Small intestine (tissue), 16 donors: ENCODE results near the gene ANAPC15. TPM values are rescaled to one million over a fixed set of nuclear protein-coding genes. Genes with fewer than 3 reads are reported as not detected.
"Not testable (repeated sequence)": the region's sequence is repeated elsewhere in the genome, so short reads cannot be mapped to it uniquely, and the experiment has no call there.

Experiments used
- DNase-seq, 2 donors: peaks; one replicate each; pipeline versions ENCODE4 v3.0.0 to v3.0.0-alpha.2; 2013
- FAIRE-seq: peaks from 2 replicates; lab custom pipeline; 2012; peaks lifted over from hg19 to GRCh38; lab: Jason Lieb, UNC
- H3K27ac ChIP-seq, 3 donors: one replicate each; pipeline ENCODE4 v1.5.1; 2013; ENCODE audit warnings: low read length in 2 of 3, mild to moderate bottlenecking in 2 of 3, control low read depth in 1 of 3, inconsistent platforms in 1 of 3, low read depth in 1 of 3, moderate library complexity in 1 of 3
- H3K27me3 ChIP-seq, 3 donors: one replicate each; pipeline ENCODE4 v1.6.1; 2013; ENCODE audit warnings: low read length in 3 of 3, inconsistent platforms in 1 of 3; ENCODE audit not compliant: control insufficient read depth in 3 of 3, insufficient read depth in 3 of 3
- H3K36me3 ChIP-seq, 3 donors: one replicate each; pipeline ENCODE4 v1.6.1; 2013; ENCODE audit warnings: low read length in 3 of 3, inconsistent platforms in 1 of 3, low read depth in 1 of 3, mild to moderate bottlenecking in 1 of 3, moderate library complexity in 1 of 3; ENCODE audit not compliant: control insufficient read depth in 3 of 3, insufficient read depth in 2 of 3
- H3K4me1 ChIP-seq, 3 donors: one replicate each; pipeline ENCODE4 v1.6.1; 2013; ENCODE audit warnings: low read length in 2 of 3, inconsistent platforms in 1 of 3, low read depth in 1 of 3, mild to moderate bottlenecking in 1 of 3, moderate library complexity in 1 of 3; ENCODE audit not compliant: control insufficient read depth in 3 of 3, insufficient read depth in 2 of 3
- H3K4me3 ChIP-seq, 3 donors: one replicate each; pipeline ENCODE4 v1.5.1; 2013; ENCODE audit warnings: low read length in 3 of 3, control low read depth in 1 of 3, inconsistent platforms in 1 of 3, low read depth in 1 of 3, mild to moderate bottlenecking in 1 of 3, moderate library complexity in 1 of 3
- H3K9me3 ChIP-seq, 2 donors: one replicate each; pipeline ENCODE4 v1.6.1; 2013; ENCODE audit warnings: low read depth in 1 of 2, low read length in 1 of 2; ENCODE audit not compliant: control insufficient read depth in 2 of 2, insufficient read depth in 1 of 2
- WGBS, 3 donors: extraction: QIAGEN DNeasy Blood & Tissue Kit; methylation state at CpG; one replicate each; pipeline ENCODE4 v1.1.7; 2013; 5-methylcytosine and 5-hydroxymethylcytosine counted together
- long read RNA-seq, 10 donors: transcript quantifications; one replicate each; lab custom pipeline, GENCODE V29; 2026
- polyA plus RNA-seq, 4 donors: library from polyadenylated mRNA; stranded (reverse) in 3 of 4; unstranded in 1 of 4; fragments of 200-250 nt in 3 of 4; fragments of 120-200 nt in 1 of 4; gene quantifications; one replicate each; pipeline versions ENCODE4 v1.2.1 to v1.2.3, GENCODE V29; 2013
- donor health status: healthy with polysubstance abuse.
- donor health status: control.
- donor health status: control.
- donor health status: Bipolar disorder and iron deficiency.
- donor health status: healthy.

The ANAPC15 gene
- polyA plus RNA-seq = 10 to 100 TPM; 35.0 to 83.0 (median 65.7) TPM
- long read RNA-seq, donor 1, transcript ANAPC15-208 (6 exons, 867 nt) = major isoform, 11 of 24 reads
- long read RNA-seq, donor 1, transcript ANAPC15-201 (6 exons, 886 nt) = minor isoform, 7 of 24 reads
- long read RNA-seq, donor 1, partial matches to known transcripts = 0 of 24 reads
- long read RNA-seq, donor 1, other reads (novel, unspliced or antisense) = 0 of 24 reads
- long read RNA-seq, donor 2, partial matches to known transcripts = 0 of 6 reads
- long read RNA-seq, donor 2, other reads (novel, unspliced or antisense) = 0 of 6 reads
- long read RNA-seq, donor 3, transcript ANAPC15-201 (6 exons, 886 nt) = major isoform, 6 of 14 reads
- long read RNA-seq, donor 3, partial matches to known transcripts = 0 of 14 reads
- long read RNA-seq, donor 3, other reads (novel, unspliced or antisense) = 0 of 14 reads
- long read RNA-seq, donor 4, partial matches to known transcripts = 0 of 1 reads
- long read RNA-seq, donor 4, other reads (novel, unspliced or antisense) = 0 of 1 reads
- long read RNA-seq, donor 5, partial matches to known transcripts = 0 of 6 reads
- long read RNA-seq, donor 5, other reads (novel, unspliced or antisense) = 0 of 6 reads
- long read RNA-seq, donor 6, transcript ANAPC15-208 (6 exons, 867 nt) = major isoform, 6 of 15 reads
- long read RNA-seq, donor 6, transcript ANAPC15-201 (6 exons, 886 nt) = minor isoform, 5 of 15 reads
- long read RNA-seq, donor 6, partial matches to known transcripts = 0 of 15 reads
- long read RNA-seq, donor 6, other reads (novel, unspliced or antisense) = 0 of 15 reads
- long read RNA-seq, donor 7 = 0 reads
- long read RNA-seq, donor 8, partial matches to known transcripts = 0 of 5 reads
- long read RNA-seq, donor 8, other reads (novel, unspliced or antisense) = 0 of 5 reads
- long read RNA-seq, donor 9, partial matches to known transcripts = 0 of 6 reads
- long read RNA-seq, donor 9, other reads (novel, unspliced or antisense) = 0 of 6 reads
- long read RNA-seq, donor 10, transcript ANAPC15-201 (6 exons, 886 nt) = major isoform, 10 of 22 reads
- long read RNA-seq, donor 10, transcript ANAPC15-208 (6 exons, 867 nt) = minor isoform, 5 of 22 reads
- long read RNA-seq, donor 10, partial matches to known transcripts = 0 of 22 reads
- long read RNA-seq, donor 10, other reads (novel, unspliced or antisense) = 0 of 22 reads

DNA sequence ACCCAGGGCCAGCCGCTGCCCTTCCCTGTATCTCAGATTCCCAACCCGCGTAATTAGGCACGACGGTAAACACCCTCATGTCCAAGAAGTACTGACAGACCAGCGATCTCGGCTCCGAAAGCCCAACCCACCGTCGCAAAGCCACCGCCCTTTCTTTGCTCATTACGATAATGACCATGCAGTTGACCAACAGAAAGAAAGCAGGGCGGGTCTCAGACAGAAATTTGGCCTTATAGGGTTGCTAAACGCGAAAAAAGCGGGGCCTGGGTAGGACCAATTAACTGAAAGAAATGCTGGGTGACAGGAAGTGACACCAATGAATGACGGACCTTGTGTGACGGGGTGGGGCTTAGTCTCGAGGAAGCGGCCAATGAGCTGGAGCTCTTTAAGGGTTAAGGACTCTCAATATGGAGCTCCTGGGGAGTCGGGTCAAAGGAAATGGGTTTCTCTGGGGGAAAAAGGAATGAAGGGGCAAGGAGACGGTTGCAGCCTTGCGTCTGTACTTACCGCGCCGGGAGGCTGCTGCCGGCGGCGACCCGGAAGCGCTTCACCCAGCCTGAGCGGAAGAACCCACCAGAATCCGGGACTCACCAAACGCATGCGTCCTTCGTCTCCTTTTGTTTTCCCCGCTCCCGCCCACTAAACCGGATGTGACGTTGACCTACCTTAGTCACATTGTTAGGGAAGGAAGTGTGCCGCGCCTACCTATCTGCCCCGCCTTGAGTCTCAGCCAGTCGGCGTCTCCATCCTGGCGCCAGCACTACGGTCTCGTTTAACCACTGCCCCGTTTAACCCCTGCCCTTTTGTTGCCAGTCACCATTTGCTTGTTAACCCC, at the start of gene ANAPC15:
ANAPC15 (minus strand) TSS at position 553 of the 835 bp plus-strand sequence. CDS start 1,419 bp downstream, outside the sequence.
- Histone ChIP-seq H3K36me3 (peaks cover 0 to 36% (median 0%) of the 10 kb centered on the region in 3 donors), H3K27me3 (no peaks in the 10 kb centered on the region), H3K4me1 (peaks cover 0 to 11% (median 0%) of the 10 kb centered on the region in 3 donors), H3K27ac (peak within 1 kb of the TSS; percentile 93 to 99 (median 94)), H3K4me3 (peak within 1 kb of the TSS; percentile 53 to 63 (median 53)), H3K9me3 (no peaks in the 10 kb centered on the region)
- FAIRE-seq (peak; percentile 59), DNase-seq (peak; percentile 100)
- 0% methylated on average over 49 of the region's 49 CpGs for WGBS, 3 donors

DNA sequence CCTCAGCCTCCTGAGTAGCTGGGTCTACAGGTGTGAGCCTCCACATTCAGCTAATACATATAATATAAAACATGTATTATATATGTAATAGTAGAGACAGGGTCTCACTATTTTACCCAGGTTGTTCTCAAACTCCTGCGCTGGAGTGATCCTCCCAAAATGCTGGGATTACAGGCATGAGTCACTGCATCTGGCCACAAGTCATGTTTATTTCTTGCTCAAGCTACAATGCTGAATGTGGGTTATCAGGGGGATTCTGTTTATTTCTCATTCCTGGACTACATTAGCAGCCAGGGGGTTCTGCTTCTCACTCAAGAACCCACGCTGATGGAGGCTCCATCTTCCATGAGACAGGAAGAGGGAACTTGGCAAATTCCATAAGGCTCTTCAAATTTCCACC, 47.8 kb upstream of the ANAPC15 start:
- no peak for FAIRE-seq
- 65 to 86% (median 74%) methylated on average over 2 of the region's 2 CpGs for WGBS, 3 donors
- peaks cover 0 to 2% (median 0%) of the 10 kb centered on the region in 3 donors for H3K27me3 ChIP-seq

DNA sequence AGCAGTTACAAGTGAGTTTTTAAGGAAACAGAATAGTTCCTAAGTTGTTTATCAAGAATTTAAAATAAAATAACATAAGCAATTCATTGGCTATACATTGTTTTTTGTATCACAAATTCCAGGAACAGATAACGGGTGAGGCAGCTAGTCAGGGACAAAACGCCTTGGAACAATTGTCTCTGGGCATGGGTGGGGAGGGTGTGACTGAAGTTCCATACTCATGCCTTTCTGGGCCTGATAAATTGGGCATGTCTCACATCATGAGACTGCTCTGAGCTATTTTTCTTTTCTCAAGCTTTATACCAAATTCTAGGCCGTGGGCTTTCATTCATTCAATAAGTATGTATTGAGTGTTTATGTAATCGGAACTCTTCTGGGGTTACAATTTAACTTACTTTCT, 44.6 kb upstream of the ANAPC15 start:
- no peak overlapping the region for H3K27ac ChIP-seq
- no peaks in the 10 kb centered on the region for H3K9me3 ChIP-seq
- no peak overlapping the region for H3K4me3 ChIP-seq
- no peaks in the 10 kb centered on the region for H3K4me1 ChIP-seq
- WGBS, 3 donors = 62 to 79% (median 74%) methylated on average over 4 of the region's 4 CpGs
- H3K36me3 ChIP-seq = no peaks in the 10 kb centered on the region
- FAIRE-seq (no peak), DNase-seq (no peak)
- H3K27me3 ChIP-seq = peaks cover 0 to 3% (median 0%) of the 10 kb centered on the region in 3 donors

More for the DNA sequence above, 47.8 kb upstream of the ANAPC15 start:
- no peak for DNase-seq
- no peaks in the 10 kb centered on the region for H3K9me3 ChIP-seq
- peaks cover 0 to 3% (median 0%) of the 10 kb centered on the region in 3 donors for H3K4me1 ChIP-seq
- no peak overlapping the region for H3K27ac ChIP-seq
- H3K36me3 ChIP-seq = no peaks in the 10 kb centered on the region
- H3K4me3 ChIP-seq = no peak overlapping the region

DNA sequence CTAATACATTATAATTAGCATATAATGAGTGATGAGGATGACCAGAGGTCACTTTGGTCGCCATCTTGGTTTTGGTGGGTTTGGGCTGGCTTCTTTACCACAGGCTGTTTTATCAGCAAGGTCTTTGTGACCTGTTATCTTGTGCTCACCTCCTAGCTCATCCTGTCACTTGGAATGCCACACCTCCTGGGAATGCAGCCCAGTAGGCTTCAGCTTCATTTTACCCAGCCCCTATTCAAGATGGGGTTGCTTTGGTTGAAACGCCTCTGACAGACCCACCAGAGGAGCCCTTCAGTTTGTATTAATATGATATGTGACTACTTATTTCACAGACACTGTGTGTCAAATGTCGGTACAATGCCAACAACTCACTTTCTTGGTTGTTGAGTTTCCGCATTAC, 43.3 kb upstream of the ANAPC15 start:
- peaks cover 0 to 3% (median 0%) of the 10 kb centered on the region in 3 donors for H3K27me3 ChIP-seq
- no peak for FAIRE-seq
- no peaks in the 10 kb centered on the region for H3K36me3 ChIP-seq
- H3K4me1 ChIP-seq = no peaks in the 10 kb centered on the region
- no peak overlapping the region for H3K4me3 ChIP-seq
- H3K27ac ChIP-seq = no peak overlapping the region
- no peak for DNase-seq
- H3K9me3 ChIP-seq = no peaks in the 10 kb centered on the region
- WGBS, 3 donors = 82 to 86% (median 83%) methylated on average over 4 of the region's 4 CpGs

DNA sequence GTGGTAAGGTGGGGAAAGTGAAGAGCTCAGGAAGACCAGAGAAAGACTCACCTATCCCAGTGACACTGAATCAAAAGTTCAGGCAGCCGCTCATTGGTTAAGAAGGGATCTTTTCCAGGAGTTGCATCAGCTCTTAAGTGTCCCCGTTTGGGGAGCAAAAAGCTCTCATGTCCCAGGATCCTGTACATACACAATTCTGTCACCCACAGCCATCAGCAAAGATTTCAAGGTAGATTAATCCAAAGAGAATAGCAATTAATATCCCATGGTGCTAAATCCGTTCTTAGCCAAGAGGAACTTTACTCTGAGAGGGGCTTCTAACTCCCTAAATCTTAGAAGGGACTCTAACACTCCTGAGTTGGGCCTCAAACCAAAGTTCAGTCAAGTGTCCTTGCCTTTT, 42.3 kb upstream of the ANAPC15 start:
- 81 to 88% (median 86%) methylated on average over 3 of the region's 3 CpGs for WGBS, 3 donors
- Histone ChIP-seq H3K36me3 (no peaks in the 10 kb centered on the region), H3K27ac (no peak overlapping the region), H3K9me3 (no peaks in the 10 kb centered on the region), H3K27me3 (peaks cover 0 to 3% (median 0%) of the 10 kb centered on the region in 3 donors), H3K4me1 (no peaks in the 10 kb centered on the region), H3K4me3 (no peak overlapping the region)
- DNase-seq (no peak), FAIRE-seq (no peak)

DNA sequence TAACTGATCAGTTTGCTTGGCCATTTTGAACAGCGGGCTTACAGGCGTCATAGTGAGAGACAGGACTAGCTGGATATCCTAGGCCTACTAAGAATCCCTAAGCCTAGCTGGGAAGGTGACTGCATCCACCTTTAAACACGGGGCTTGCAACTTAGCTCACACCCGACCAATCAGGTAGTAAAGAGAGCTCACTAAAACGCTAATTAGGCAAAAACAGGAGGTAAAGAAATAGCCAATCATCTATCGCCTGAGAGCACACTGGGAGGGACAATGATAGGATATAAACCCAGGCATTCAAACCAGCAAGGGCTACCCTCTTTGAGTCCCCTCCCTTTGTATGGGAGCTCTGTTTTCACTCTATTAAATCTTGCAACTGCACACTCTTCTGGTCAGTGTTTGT, 41.4 kb upstream of the ANAPC15 start:
- not testable (repeated sequence) for DNase-seq, H3K4me1 ChIP-seq, H3K27me3 ChIP-seq, H3K4me3 ChIP-seq, H3K36me3 ChIP-seq, FAIRE-seq, H3K27ac ChIP-seq, H3K9me3 ChIP-seq
- 83 to 89% (median 86%) methylated on average over 6 of the region's 6 CpGs for WGBS, 3 donors

DNA sequence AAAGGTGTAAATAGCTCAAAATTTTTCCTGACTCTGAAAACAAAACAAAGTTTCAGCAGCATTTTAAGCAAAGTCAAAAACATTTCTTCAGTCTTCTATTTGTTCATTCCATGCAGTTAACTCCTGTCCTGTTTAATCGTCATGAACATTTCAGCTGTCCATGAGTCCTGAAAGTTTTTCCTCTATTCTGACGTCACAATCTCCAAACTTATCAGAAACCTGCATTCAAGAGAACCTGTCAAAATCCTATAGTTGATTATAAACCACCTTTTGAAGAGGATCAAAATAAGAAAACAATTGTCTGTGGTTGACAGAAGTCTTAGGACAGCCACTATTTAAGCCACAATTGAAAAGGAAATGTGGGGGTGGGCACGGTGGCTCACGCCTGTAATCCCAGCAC, 38.4 kb upstream of the ANAPC15 start:
- H3K4me1 ChIP-seq = no peaks in the 10 kb centered on the region
- H3K27me3 ChIP-seq = peaks cover 0 to 3% (median 0%) of the 10 kb centered on the region in 3 donors
- no peaks in the 10 kb centered on the region for H3K9me3 ChIP-seq
- DNase-seq = no peak
- no peaks in the 10 kb centered on the region for H3K36me3 ChIP-seq
- H3K4me3 ChIP-seq = no peak overlapping the region
- H3K27ac ChIP-seq = no peak overlapping the region
- FAIRE-seq = no peak
- 55 to 73% (median 57%) methylated on average over 4 of the region's 4 CpGs for WGBS, 3 donors
